ENCODE results near the gene DTNA.
"Not testable (repeated sequence)": the region's sequence is repeated elsewhere in the genome, so short reads cannot be mapped to it uniquely, and the experiment has no call there.

DTNA gene

DNA sequence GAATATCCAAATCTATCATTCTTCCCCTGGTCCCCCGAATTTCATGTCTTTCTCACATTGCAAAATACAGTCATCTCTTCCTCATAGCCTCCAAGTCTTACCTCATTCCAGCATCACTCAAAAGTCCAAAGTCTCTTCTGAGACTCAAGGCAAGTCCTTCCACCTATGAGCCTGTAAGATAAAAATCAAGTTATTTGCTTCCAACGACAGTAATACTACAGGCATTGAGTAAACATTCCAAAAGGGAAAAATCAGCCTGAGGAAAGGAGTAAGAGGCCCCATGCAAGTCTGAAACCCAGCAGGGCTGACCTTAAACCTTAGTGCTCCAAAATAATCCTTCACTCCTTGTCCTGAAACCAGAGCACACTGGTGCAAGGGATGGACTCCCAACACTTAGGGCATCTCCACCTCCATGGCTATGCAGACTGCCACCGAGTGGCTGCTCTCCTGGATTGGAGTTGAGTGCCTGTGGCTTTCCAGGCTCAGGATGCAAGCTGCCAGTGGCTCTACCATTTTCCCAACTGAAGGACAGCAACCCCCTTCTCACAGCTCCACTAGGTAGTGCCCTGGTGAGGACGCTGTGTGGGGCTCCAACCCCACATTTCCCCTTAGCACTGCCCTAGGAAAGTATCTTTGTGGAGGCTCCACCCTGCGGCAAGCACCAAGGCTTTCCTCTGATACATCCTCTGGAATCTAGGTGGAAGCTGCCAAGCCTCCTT lies 16.3 kb downstream of the DTNA start:
- DNase-seq: no peak

DNA sequence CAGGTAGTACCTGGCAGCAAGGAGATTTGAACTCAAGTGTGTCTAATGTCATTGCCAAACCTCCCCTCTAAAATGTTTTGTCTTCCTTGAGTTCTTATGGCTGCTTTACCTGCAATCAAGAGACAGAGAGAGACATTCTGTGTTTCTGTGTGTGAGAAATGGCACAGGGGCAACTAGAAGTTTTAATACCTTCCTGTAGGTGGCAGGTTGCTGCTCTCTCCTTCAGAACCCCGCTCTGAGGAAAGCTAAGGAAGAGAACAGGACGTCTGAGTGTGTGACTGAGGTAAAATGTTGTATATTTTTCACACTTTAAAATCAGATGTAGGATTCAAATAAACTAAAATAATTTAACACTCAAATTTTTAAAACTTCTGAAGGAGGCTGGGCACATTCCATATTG lies 19.2 kb downstream of the DTNA start:
- DNase-seq: no peak

DNA sequence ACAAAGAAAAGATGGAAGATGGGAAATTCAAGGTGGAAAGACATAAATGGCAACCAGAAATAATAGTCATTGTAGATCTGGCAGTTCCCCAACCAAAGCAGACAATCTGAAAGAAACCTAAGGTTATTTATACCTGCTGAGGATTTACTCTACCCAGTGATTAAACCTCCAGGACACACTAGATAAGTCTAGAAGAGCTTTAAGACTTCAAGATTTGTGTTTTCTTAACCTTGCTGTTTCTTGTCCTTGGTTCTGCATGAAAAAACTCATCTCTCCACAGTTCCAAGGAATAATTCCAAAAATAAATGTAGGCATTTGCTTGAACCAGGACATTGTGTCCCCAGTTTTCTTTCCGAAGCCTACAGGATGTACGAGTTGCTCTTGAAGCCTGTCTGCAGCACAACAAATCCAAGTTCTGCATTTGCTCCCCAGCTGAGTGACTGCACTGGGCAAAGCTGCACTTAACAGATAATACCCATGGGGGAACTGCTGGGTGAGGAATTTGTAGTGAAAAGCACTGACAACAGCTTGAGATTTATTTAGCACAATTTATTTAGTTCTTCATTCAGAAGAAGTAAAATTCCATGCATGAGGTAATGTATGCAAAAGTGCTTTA lies 19.8 kb downstream of the DTNA start:
- DNase-seq: no peak

DNA sequence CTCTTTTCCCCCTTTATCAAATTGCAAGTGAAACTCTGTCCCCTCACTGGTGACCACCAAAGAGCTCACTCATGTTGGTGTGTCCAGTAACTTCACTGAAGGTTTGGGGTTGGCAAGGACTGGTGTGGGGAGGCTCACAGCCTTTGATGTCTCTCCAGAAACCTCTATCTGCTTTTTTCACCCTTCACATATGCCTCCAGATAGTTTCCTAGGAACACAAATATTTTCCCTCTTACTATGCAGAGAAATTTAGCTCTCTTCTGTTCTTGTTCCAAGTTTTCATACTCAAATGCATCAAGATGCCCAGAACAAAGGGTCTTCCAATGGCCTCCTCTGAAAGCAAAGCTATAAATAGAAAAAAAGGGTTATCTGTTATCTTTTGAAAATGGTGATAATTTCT lies 20.7 kb downstream of the DTNA start:
- no peak for DNase-seq

DNA sequence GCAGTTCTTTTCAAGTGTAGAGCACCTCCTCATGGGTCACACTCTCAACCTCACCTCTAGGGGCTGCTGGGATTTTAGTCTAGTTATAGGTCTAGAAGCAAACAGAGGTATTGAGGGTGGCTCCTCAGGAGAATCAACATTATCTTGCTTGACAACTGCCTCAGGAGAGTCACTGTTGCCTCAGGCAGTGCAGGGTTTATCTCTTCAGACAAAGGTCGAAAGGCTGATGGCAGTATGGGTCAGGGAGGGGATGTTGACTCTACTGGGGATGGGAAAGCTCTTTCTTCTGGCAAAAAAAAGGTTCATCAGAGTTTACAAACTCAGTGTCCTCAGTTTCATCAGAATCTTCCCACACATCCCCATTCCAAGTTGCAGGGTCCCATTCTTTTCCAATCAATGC lies 24.0 kb downstream of the DTNA start:
- no peak for DNase-seq

DNA sequence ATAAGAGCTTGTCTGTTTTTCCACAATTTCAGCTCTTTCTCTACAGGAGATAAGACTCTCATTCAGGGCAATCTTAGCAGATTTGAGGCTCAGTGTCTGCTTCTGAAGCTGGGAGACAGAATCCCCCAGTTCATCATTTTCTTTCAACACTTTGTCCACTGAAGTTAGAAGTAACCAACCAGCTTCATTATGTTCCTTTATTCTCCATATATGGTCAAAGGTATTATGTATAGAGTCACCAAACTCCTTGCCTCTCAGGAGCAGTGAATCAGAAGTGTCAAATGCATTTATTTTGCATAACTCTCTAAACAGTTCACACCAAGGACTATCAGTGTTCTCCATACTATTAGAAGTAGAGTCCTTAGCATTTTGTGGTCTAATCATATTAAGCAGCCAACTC lies 24.4 kb downstream of the DTNA start:
- not testable (repeated sequence) for DNase-seq

DNA sequence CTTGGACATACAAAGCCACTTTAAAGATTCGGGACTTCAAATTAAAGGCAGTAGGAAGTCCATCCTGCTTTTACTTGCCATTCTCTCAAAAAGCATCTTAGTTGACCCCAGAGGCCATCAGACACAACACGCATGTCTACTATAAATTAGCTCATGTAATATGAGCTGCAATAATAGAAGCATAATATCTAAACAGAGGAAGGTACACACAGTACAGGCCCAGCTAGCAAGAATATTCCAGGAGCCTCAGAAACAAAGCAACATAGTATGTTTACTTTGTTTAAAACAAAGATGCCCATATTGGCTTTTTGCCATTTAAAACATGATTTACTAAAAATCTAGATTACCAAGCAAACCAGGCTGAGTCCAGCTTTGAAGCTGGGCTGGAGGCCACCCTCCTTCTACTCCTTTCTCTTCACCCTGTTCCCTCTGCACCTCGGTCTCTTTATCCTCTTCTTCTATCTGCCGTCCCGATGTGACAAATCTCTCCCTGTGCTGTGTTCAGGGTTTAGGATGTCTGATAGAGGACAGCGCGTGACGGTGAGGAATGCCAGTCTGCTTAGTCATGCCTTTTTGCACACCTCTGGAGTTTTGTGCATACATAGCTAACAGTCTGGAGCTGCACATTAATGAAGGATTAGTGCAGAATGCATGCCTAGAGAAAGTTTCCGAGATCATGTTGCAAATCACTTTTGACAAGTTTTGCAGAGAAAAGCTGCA lies 28.2 kb downstream of the DTNA start:
- no peak for DNase-seq

DNA sequence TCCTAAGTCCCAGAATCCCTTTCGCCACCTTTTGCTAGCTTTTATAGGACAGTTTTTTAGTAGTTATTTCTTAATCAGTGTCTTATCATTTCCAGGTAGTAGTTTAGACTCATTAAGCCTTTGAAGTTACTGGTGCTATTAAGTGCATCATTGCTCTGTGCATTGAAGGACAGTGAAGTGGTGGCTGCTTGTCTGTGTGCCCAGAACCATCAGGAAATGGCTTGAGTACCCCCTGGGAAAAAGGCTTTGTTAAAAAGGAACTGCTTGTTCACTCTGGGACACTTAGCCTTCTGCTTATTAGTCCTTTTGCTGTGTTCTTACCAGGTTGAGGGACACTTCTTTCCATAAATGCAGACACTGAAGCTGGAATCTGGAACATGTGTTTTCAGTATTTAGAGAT lies 30.0 kb downstream of the DTNA start:
- DNase-seq: no peak

DNA sequence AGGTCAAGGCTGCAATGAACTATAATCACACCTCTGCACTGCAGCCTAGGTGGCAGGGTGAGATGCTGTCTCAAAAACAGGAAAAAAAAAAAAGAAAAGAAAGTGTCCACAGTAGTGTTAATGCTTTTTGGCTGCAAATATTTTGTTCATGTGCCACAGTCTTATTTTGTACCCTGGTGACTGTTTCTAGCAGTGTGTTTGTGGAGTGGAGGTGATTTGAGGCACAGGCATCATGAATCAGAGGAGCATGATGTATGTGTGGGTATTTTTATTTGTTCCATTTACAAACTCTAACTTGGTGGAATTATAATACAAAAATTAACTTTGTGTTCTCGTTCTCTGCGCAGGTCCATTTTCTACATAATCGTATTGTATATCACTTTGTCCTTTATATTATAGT lies 30.6 kb downstream of the DTNA start:
- no peak for DNase-seq

DNA sequence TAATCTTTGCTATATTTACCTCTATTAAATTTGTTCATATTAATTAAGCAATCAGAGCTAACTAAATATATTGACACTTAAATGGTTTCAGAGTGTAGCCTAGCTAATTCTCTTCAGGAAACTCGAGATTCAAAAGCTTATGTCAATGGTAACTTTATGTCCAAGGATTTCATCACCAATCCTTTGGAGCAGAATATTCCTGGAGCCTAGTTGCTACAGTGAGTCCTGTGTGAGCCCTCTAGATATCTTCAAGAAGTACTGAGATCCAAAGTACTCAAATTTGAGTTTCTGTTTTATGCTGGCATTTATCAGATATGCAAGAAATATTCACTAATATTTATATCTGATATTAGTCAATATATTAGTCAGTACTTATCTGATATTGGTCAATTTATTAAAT lies 31.3 kb downstream of the DTNA start:
- DNase-seq: no peak

DNA sequence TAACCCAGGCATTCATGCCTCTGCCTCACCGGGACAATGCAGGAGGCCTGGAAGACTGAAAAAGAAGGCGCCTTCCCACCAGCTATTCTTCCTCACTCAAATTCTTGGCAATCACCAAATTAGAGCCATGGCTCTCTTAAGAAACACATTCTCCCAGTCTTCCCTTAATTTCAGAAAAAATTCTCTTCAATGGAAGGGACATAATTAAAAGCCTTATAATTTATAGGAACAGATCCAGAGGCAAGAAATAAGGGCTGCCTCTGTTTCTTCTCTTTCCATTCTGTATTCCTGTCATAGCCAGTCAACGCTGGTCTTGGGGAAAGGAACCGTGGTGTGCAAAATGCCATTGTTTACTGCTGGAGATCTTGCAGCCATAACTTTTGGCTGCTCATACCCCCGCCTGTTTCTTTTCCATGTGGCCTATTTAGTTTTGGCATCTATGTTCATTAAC lies 32.8 kb downstream of the DTNA start:
- DNase-seq: no peak

DNA sequence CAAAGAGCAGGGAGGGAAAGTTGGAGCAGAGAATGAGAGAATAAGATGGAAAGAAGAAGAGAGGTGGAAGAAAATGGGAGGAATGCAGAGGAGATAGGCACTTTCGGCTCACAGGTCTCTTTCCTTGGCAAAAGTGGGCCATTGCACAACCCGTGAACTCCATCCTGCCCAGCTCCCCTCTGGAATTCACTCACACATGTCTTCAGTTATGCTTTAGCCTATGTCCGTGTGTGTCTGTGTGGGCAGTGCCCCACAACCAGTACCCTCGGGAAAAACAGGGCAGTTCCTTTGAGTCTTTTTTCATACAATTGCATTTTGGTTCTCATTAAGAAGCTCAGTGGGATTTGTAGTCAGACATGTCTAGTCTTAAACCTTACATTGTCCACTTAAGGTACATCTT lies 34.5 kb downstream of the DTNA start:
- no peak for DNase-seq

DNA sequence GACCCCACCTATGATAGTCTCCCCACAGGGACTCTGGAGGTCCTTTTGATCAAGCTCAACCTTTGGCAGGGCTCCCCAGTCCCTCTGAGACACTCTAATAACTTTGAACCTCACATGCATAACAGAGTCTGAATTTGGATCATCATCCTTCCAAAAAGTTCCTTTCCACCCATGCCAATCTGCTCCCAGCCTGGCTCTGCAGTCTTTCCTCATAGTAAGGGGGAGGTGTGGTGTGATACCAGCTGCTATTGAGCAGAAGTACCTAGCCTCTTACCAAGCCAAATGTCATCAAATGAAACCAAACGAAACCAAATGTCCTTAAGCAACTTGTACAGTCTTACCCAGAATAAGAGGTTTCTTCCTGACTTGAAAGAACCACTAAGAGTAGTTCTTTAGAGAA lies 36.5 kb downstream of the DTNA start:
- no peak for DNase-seq

DNA sequence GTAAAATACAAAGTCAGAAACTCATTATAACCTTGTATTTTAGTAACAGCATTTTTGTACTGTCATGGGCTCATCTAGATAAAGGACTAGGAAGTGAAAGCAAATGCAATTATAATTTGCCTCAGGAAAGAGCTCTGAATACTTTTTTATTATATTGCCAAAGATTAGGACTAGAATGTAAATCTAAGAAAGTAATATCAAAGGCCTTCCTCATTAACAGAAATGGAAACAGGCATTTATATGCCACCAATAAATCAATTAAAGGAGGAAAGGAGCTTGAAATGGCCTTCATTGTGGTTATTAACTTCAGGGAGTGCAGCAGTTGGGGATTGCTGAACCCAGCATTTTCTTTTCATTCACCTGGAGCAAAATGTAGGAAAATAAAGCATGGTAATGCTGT lies 39.6 kb downstream of the DTNA start:
- DNase-seq: no peak

DNA sequence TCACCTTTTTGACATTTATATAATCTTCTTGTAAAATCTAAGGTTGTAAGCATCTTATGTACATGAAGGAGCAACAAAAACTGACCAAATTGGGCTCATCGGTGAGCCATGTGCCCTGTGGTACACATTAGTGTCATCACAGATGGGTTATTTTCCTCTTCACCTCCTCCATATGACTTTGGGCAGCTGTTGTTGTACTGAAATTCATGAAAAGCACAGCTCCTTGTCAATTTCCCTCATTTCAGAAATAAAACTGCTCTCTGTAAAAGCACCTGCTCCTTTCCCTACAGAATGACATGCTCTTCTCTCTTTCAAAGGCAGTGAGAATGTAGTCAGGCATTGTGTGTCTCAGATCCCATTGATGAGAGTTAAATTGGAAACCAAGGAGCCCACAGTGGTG lies 42.0 kb downstream of the DTNA start:
- DNase-seq: no peak

DNA sequence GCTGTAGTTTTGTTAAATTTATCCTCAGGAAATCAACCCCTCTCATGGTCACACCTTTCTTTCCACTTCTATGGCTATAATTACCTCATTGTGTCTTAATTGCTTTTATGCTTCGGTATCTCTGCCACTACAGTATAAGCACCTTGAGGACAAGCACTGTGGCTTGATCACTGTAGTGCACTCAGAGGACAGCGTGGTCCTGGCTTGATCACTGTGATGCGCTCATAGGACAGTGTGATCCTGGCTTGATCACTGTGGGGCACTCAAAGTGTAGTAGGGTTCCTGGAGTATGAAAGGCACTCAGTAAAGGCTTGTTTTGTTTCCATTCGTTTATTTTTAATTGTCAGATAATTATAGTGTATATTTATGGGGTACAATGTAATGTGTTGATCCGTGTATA lies 44.2 kb downstream of the DTNA start:
- DNase-seq: no peak

DNA sequence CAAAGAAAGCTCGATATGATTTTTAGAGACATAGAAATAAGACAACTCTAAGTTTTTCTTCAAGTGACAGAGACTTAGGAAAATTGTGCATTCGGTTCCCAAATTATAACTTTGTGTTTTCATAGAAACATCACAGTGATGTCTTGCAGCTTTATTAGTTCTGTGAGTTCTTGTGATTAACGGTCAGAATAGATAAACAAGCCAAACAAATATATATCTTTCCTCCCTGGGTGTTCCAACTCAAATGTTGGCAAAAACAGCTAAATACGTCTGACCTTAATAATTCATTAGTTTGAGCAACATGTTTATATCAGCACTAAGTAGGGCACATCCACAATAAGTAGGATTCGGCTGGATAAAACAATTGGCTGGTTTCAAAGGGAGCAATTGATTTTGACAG lies 47.6 kb downstream of the DTNA start:
- no peak for DNase-seq

DNA sequence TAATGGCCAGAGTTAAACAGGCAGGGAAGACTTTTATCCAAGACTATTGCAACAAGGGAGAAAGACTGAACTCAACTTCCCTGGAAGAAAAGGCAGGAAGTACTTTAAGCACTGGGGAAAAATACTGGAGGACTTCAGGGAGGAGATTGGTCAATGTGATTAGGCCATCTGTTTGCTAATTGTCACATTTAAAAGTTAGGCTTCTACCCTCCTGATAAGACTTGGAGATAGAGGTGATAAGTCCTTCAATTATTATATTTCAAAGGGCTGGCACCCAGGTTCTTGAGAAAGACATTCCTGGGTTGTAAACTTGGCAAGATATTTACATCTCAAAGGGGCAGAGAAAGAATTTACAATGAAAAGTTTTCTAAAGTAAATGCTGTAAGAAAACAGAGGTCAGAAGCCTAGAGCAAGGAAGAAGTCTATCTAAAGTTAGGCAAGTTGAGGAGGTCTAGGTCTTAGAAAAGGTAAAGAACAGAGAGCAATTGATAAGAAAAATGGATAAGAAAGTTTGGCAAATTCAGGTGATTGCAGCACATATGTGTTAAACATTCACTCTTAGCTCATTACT lies 48.4 kb downstream of the DTNA start:
- no peak for DNase-seq

DNA sequence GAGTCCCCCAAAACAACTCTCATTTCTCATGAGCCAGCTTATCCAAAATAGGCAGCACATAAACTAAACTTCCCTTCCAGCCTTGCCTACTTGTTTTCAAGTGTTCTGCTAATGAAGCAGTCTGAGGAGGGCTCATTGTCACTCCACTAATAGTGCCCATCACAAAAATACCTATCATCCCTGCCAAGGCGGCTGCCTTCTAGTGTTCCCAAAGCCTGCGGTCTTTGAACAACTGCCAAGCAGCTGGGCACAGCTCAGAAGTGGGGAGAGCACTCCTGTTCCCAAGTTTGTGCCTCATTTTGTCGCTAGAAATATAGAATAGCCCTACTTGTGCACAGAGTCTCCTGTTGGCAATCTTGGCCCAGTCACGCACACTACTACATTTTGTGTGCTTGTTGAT lies 50.3 kb downstream of the DTNA start:
- DNase-seq: no peak

DNA sequence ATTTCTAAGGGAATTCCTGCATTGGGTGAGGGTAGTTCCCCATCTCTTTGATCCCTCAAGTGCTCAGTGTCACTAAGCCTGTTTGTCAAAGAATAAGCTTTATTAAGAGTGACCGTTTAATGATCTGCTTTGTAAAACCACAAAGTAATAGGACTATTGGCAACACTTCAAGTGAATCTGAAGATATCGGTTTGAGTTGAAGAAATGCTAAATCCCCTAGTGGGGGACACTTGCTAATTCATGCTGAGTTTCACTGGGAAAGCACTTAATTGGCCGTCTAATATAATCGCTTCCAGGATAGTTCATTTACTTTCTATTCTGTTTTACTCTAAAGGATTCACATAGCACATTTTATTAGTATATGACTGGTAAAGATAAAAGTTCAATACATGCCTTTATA lies 54.4 kb downstream of the DTNA start:
- no peak for DNase-seq

DNA sequence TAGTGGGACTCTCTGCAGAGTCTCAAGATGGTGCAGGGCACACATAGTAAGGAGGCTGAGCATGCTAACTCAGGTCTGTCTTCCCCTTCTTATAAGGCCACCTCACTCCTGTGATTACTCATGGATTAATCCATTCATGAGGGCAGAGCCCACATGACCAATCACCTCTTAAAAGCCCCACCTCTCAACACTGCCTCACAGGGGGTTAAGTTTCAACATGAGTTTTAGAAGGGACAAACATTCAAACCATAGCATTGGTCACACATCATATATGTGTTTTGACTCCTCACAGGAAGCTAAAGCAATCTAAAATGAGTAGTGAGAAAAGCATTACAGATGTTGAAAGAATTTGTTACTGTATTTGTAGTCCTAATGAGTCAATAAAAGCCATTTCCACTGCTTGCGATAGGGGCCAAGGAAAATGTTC lies 57.5 kb downstream of the DTNA start:
- no peak for DNase-seq

DNA sequence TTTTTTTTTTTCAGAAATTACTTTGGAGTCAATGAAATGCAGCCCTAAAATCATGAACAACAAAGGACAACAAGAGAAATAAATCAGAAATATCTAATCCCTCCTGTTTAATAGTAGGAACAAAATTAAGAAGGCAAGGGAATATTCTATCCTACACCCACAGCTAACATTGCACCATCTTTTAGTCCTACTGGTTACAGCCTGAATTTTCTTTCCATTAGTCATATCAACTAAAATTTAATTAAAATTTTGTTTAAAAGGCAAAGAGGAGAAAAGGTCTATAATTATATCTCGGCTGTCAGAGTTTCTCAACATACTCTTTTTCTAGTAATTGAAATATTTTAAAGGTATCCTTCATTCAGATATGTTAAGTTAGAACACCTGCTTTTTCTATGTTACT lies 61.9 kb downstream of the DTNA start:
- DNase-seq: no peak

DNA sequence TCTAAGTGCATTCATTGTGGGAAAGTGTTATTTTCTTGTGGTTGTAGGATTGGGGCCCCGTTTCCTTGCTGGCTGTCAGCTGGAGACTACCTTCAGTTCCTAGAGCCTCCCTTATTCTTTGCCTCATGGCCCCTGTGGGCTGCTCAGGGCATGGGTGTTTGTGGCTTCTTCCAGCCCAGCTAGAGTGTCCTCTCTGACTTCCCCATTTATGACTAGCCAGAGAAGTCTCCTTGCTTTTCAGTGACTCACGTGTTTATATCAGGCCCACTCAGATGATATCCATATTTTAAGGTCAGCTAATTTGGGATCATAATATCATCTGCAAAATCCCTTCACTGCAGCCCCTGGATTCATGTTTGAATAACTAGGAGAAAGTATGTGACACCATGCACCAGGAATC lies 62.8 kb downstream of the DTNA start:
- no peak for DNase-seq

DNA sequence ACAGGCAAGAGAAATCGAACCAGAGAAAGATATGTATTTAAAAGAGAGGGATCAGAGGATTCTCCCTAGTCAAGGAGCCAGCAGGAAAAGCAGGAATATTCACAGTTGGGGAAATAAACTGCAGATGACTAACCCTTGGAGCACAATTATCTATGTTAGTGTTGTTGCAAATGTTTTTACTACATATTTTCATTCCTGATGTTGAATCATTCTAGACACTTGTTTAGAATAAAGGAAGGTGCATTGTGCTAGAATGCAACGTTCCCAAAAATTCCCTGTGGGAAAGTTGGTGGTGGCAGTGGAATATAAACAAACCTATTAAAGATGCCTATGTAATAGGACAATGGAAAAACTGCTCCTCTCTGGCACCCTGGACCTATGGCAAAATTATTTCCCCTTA lies 63.3 kb downstream of the DTNA start:
- DNase-seq: no peak
